H1 (cell line): ENCODE data around the gene PRLH. TPM values are rescaled to one million over a fixed set of nuclear protein-coding genes. Genes with fewer than 3 reads are reported as not detected.

Experiments used
- BCL11A ChIP-seq, 2 experiments: IDR thresholded peaks; one replicate each; pipeline ENCODE4 v1.6.1; 2011; ENCODE audit warnings: low read depth in 2 of 2, low read length in 2 of 2, mild to moderate bottlenecking in 2 of 2
- KDM4A ChIP-seq: IDR thresholded peaks from one replicate; pipeline ENCODE4 v1.7.1; 2012; ENCODE audit warnings: low read depth, mild to moderate bottlenecking, moderate library complexity, low read length, inconsistent platforms; ENCODE audit not compliant: severe bottlenecking
- SAP30 ChIP-seq: fragments of 300-600 bp; sonication (generic); IDR thresholded peaks from 2 replicates; pipeline ENCODE4 v1.7.1; 2012; ENCODE audit warnings: low read length, moderate library complexity, mild to moderate bottlenecking, inconsistent platforms; ENCODE audit not compliant: insufficient read depth, insufficient replicate concordance
- SP4 ChIP-seq: IDR thresholded peaks from 2 replicates; pipeline ENCODE4 v1.6.1; 2012; ENCODE audit warnings: low read length, inconsistent platforms
- polyA plus RNA-seq, 7 experiments: library from polyadenylated mRNA; depleted of rRNA in 3 of 7; stranded (reverse) in 5 of 7; unstranded in 2 of 7; fragments of >200 nt in 5 of 7; fragments of 200-250 nt in 2 of 7; gene quantifications; 1 replicate in 5 of 7; 2 replicates in 1 of 7; 4 replicates in 1 of 7; pipeline versions ENCODE4 v1.2.1 to v1.2.3, GENCODE V29; 2011 to 2013; ENCODE audit warnings: missing spikeins in 2 of 7, mixed read lengths in 2 of 7
- total RNA-seq: library from RNA; stranded (reverse); fragmentation: NEBNext Ultra II Directional; extraction: Animal tissue kit (Norgen Biotek cat#: 25700); gene quantifications from 2 replicates; pipeline ENCODE4 v1.2.1, GENCODE V29; 2021
- TF ChIP-seq, protein P1 (sequence below): IDR thresholded peaks from 2 replicates; pipeline ENCODE4 v1.6.1; 2012; ENCODE audit warnings: low read length, inconsistent platforms
- TF ChIP-seq, protein P2 (sequence below): fragments of 300-600 bp; sonication (generic); IDR thresholded peaks from 2 replicates; pipeline ENCODE4 v1.7.1; 2012; ENCODE audit warnings: low read length, moderate library complexity, mild to moderate bottlenecking, inconsistent platforms; ENCODE audit not compliant: insufficient replicate concordance
- TF ChIP-seq, protein P3 (sequence below): IDR thresholded peaks from 2 replicates; pipeline ENCODE4 v1.6.1; 2012; ENCODE audit warnings: inconsistent platforms

PRLH gene
- total and polyA plus RNA-seq, 2 of the 8 experiments (the other 6 are each of a cell fraction or from before 2014, with no cell fraction given) = not detected

DNA sequence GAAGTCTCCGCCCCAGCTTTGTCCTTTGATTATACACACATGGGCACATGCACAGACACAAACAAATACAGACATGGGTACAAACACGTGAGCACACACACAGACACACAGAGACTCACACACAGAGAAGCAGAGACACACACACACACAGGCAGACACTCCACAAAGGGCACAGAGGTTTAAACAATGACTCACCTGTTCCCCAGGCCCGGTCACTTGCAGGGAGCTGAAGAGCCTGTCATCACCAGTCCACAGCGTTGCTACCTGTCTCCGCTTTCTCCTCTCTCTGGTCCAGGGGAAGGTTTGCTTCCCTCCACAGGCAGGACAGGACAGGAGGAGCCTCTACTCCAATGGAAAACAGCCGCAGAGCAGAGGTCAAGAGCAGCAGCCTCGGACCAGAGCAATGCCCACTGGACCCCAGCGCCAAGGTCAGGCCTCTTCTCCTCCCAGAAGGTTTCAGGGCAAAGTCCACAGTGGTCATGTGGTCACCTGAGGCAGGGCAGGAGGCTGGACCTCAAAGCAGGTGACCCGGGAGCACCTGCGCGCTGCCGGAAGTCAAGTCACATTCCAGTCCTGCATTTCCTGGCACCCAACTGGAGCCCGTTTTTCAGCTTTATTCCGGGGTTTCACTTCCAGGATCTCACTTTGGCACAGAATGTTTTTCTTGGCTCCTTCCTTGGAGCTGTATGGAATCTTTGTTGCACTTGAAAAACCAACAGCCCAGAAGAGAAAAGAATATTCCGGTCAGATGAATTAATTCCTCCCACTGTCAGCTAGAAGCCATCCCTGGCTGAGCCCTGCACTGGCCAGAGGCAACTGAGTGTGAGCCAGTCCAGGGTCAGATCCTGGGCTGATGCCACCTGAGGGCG is 24.1 kb downstream of the PRLH start, which contains the start of gene RAB17 (continued):
- TF ChIP-seq BCL11A (IDR thresholded peaks at IDR 0.05; ENCODE audit: low read depth in 2 of 2, low read length in 2 of 2) (no peak), SAP30 (no peak), SP4 (no peak), KDM4A (no peak)
- TF ChIP-seq, protein P1, sequence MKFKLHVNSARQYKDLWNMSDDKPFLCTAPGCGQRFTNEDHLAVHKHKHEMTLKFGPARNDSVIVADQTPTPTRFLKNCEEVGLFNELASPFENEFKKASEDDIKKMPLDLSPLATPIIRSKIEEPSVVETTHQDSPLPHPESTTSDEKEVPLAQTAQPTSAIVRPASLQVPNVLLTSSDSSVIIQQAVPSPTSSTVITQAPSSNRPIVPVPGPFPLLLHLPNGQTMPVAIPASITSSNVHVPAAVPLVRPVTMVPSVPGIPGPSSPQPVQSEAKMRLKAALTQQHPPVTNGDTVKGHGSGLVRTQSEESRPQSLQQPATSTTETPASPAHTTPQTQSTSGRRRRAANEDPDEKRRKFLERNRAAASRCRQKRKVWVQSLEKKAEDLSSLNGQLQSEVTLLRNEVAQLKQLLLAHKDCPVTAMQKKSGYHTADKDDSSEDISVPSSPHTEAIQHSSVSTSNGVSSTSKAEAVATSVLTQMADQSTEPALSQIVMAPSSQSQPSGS = 0 out of 2 replicates have a peak, but pooled peaks have one; percentile 15
- TF ChIP-seq, protein P2, sequence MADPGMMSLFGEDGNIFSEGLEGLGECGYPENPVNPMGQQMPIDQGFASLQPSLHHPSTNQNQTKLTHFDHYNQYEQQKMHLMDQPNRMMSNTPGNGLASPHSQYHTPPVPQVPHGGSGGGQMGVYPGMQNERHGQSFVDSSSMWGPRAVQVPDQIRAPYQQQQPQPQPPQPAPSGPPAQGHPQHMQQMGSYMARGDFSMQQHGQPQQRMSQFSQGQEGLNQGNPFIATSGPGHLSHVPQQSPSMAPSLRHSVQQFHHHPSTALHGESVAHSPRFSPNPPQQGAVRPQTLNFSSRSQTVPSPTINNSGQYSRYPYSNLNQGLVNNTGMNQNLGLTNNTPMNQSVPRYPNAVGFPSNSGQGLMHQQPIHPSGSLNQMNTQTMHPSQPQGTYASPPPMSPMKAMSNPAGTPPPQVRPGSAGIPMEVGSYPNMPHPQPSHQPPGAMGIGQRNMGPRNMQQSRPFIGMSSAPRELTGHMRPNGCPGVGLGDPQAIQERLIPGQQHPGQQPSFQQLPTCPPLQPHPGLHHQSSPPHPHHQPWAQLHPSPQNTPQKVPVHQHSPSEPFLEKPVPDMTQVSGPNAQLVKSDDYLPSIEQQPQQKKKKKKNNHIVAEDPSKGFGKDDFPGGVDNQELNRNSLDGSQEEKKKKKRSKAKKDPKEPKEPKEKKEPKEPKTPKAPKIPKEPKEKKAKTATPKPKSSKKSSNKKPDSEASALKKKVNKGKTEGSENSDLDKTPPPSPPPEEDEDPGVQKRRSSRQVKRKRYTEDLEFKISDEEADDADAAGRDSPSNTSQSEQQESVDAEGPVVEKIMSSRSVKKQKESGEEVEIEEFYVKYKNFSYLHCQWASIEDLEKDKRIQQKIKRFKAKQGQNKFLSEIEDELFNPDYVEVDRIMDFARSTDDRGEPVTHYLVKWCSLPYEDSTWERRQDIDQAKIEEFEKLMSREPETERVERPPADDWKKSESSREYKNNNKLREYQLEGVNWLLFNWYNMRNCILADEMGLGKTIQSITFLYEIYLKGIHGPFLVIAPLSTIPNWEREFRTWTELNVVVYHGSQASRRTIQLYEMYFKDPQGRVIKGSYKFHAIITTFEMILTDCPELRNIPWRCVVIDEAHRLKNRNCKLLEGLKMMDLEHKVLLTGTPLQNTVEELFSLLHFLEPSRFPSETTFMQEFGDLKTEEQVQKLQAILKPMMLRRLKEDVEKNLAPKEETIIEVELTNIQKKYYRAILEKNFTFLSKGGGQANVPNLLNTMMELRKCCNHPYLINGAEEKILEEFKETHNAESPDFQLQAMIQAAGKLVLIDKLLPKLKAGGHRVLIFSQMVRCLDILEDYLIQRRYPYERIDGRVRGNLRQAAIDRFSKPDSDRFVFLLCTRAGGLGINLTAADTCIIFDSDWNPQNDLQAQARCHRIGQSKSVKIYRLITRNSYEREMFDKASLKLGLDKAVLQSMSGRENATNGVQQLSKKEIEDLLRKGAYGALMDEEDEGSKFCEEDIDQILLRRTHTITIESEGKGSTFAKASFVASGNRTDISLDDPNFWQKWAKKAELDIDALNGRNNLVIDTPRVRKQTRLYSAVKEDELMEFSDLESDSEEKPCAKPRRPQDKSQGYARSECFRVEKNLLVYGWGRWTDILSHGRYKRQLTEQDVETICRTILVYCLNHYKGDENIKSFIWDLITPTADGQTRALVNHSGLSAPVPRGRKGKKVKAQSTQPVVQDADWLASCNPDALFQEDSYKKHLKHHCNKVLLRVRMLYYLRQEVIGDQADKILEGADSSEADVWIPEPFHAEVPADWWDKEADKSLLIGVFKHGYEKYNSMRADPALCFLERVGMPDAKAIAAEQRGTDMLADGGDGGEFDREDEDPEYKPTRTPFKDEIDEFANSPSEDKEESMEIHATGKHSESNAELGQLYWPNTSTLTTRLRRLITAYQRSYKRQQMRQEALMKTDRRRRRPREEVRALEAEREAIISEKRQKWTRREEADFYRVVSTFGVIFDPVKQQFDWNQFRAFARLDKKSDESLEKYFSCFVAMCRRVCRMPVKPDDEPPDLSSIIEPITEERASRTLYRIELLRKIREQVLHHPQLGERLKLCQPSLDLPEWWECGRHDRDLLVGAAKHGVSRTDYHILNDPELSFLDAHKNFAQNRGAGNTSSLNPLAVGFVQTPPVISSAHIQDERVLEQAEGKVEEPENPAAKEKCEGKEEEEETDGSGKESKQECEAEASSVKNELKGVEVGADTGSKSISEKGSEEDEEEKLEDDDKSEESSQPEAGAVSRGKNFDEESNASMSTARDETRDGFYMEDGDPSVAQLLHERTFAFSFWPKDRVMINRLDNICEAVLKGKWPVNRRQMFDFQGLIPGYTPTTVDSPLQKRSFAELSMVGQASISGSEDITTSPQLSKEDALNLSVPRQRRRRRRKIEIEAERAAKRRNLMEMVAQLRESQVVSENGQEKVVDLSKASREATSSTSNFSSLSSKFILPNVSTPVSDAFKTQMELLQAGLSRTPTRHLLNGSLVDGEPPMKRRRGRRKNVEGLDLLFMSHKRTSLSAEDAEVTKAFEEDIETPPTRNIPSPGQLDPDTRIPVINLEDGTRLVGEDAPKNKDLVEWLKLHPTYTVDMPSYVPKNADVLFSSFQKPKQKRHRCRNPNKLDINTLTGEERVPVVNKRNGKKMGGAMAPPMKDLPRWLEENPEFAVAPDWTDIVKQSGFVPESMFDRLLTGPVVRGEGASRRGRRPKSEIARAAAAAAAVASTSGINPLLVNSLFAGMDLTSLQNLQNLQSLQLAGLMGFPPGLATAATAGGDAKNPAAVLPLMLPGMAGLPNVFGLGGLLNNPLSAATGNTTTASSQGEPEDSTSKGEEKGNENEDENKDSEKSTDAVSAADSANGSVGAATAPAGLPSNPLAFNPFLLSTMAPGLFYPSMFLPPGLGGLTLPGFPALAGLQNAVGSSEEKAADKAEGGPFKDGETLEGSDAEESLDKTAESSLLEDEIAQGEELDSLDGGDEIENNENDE = no peak
- TF ChIP-seq, protein P3, sequence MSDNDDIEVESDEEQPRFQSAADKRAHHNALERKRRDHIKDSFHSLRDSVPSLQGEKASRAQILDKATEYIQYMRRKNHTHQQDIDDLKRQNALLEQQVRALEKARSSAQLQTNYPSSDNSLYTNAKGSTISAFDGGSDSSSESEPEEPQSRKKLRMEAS = peak; percentile 51; the same call in 1 of the 2 replicates
